H1 (cell line): ENCODE data around the gene PRKCH.

Experiments used
- BCL11A ChIP-seq, 2 experiments: IDR thresholded peaks; one replicate each; pipeline ENCODE4 v1.6.1; 2011; ENCODE audit warnings: low read depth in 2 of 2, low read length in 2 of 2, mild to moderate bottlenecking in 2 of 2
- CBX8 ChIP-seq: fragments of 300-800, 300-1000 bp; sonication (generic); IDR thresholded peaks from 2 replicates; pipeline ENCODE4 v1.7.1; 2016; ENCODE audit warnings: low read depth, low read length, borderline replicate concordance
- CTCF ChIP-seq, 3 experiments: IDR thresholded peaks; 1 replicate in 2 of 3; 2 replicates in 1 of 3; pipeline versions ENCODE4 v1.5.1 to v1.6.1; 2011; ENCODE audit warnings: low read length in 3 of 3, mild to moderate bottlenecking in 3 of 3, inconsistent platforms in 2 of 3, low read depth in 1 of 3, moderate library complexity in 1 of 3; ENCODE audit not compliant: insufficient read depth in 1 of 3; ENCODE audit errors: control extremely low read depth in 1 of 3
- E2F6 ChIP-seq: IDR thresholded peaks from 2 replicates; pipeline ENCODE4 v1.6.1; 2012; ENCODE audit warnings: inconsistent platforms
- GABPA ChIP-seq: IDR thresholded peaks from 2 replicates; pipeline ENCODE4 v1.6.1; 2011; ENCODE audit warnings: mild to moderate bottlenecking, low read length, moderate library complexity, borderline replicate concordance; ENCODE audit not compliant: insufficient read depth
- NANOG ChIP-seq: IDR thresholded peaks from 2 replicates; pipeline ENCODE4 v1.6.1; 2011; ENCODE audit warnings: low read length, low read depth, mild to moderate bottlenecking, inconsistent platforms; ENCODE audit not compliant: insufficient read depth, poor library complexity, severe bottlenecking
- RFX5 ChIP-seq: IDR thresholded peaks from 2 replicates; pipeline ENCODE4 v1.6.1; 2011; ENCODE audit warnings: low read depth, low read length, improper control_type of control experiment, borderline replicate concordance
- SP1 ChIP-seq: IDR thresholded peaks from 2 replicates; pipeline ENCODE4 v1.6.1; 2011; ENCODE audit warnings: low read depth, low read length
- YY1 ChIP-seq: IDR thresholded peaks from 2 replicates; pipeline ENCODE4 v1.6.1; 2011; ENCODE audit warnings: low read depth, mild to moderate bottlenecking, low read length

DNA sequence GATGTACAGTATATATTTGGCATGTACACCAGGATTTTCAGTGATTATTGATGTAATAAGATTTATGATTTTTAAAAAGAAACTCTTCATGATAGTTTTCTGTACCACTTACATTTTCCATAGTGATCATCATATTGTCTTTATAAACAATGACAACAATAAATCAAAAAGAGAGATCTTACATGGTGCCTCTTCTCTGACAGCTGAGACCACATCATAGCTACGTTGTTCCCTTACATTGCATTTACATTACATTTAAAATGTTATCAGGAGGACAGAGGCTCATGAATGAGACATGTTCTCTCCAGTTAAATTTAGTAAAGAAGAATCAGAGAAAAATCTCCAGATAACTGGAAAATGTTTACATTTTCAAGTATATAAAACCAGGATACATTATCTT lies 112.4 kb downstream of the PRKCH start:
- TF ChIP-seq YY1 (no peak), E2F6 (no peak), CTCF (IDR thresholded peaks at IDR 0.05; ENCODE audit: control extremely low read depth in 1 of 3, insufficient read depth in 1 of 3, low read depth in 1 of 3, low read length in 3 of 3) (no peak), CBX8 (no peak), BCL11A (IDR thresholded peaks at IDR 0.05; ENCODE audit: low read depth in 2 of 2, low read length in 2 of 2) (no peak), GABPA (no peak), SP1 (no peak), NANOG (no peak), RFX5 (no peak)
